Psoas muscle (tissue), 8 donors: ENCODE data around the gene CLK2. TPM values are rescaled to one million over a fixed set of nuclear protein-coding genes. Genes with fewer than 3 reads are reported as not detected.

ENCODE experiments used
- ATAC-seq, 4 donors: fragments of 200-7000 bp; cut with Tn5 transposase; one replicate each; pipeline ENCODE4 v1.9.1; 2020; ENCODE audit warnings: moderate library complexity in 3 of 4, mild to moderate bottlenecking in 2 of 4
- DNase-seq, 2 donors: peaks; one replicate each; pipeline ENCODE4 v3.0.0-alpha.2; 2020
- H3K27ac ChIP-seq: fragments of 200-600 bp; one replicate; pipeline ENCODE4 v1.8.0; 2022
- H3K27me3 ChIP-seq, 3 donors: fragments of 200-600 bp in 1 of 3; one replicate each; pipeline versions ENCODE4 v1.6.1 to v1.8.0; 2013 to 2022; ENCODE audit warnings: low read length in 2 of 3, mild to moderate bottlenecking in 2 of 3, moderate library complexity in 1 of 3; ENCODE audit not compliant: insufficient read depth in 3 of 3
- H3K36me3 ChIP-seq, 2 donors: fragments of 200-600 bp in 1 of 2; one replicate each; pipeline versions ENCODE4 v1.6.1 to v1.8.0; 2013 to 2022; ENCODE audit warnings: low read depth in 1 of 2, mild to moderate bottlenecking in 1 of 2, moderate library complexity in 1 of 2; ENCODE audit not compliant: insufficient read depth in 1 of 2
- H3K4me1 ChIP-seq: fragments of 200-600 bp; one replicate; pipeline ENCODE4 v1.8.0; 2022
- H3K4me3 ChIP-seq: fragments of 200-600 bp; one replicate; pipeline ENCODE4 v1.8.0; 2022; ENCODE audit warnings: mild to moderate bottlenecking
- H3K9me3 ChIP-seq: fragments of 200-600 bp; one replicate; pipeline ENCODE4 v1.8.0; 2022
- WGBS, 3 donors: extraction: QIAGEN DNeasy Blood & Tissue Kit; methylation state at CpG; one replicate each; pipeline versions ENCODE4 v1.1.6 to v1.1.7; 2013; 5-methylcytosine and 5-hydroxymethylcytosine counted together
- intact Hi-C, 2 donors: fragments of 100-400 bp; cut with DNase I; formaldehyde crosslinking; loops; one replicate each; pipeline versions ENCODE4 v1.11.0 to v1.14.2; 2022
- long read RNA-seq, 2 donors: library from polyadenylated mRNA; unstranded; transcript quantifications; one replicate each; pipeline ENCODE4 v2.0.0, GENCODE V29; 2021
- polyA plus RNA-seq, 3 donors: library from polyadenylated mRNA; stranded (reverse); fragments of 200-250 nt; gene quantifications; one replicate each; pipeline ENCODE4 v1.2.3, GENCODE V29; 2013
- total RNA-seq, 4 donors: library from RNA; stranded (reverse); fragmentation: NEBNext Ultra II Directional in 2 of 4; extraction: Animal tissue kit (Norgen Biotek cat#: 25700) in 2 of 4; gene quantifications; one replicate each; pipeline versions ENCODE4 v1.2.1 to v1.2.4, GENCODE V29; 2021 to 2023
- TF ChIP-seq, protein P1 (sequence below): fragments of 200-600 bp; IDR thresholded peaks from one replicate; pipeline ENCODE4 v1.8.0; 2022; ENCODE audit warnings: antibody characterized with exemption
- donor health status: healthy with polysubstance abuse.
- donor health status: DM: no; HTN: no; CAD: no; lungs with moderate emphysema.
- donor health status: Bipolar disorder and iron deficiency.
- donor health status: healthy.
- donor health status: DM: yes; HTN: yes; CAD: no.
- donor health status: DM: no; HTN: no; CAD: no.
- donor health status: DM: no; HTN: no; CAD: no.
- donor health status: DM: yes; HTN: yes; CAD: no.

The CLK2 gene
- total RNA-seq, result 10 to 100 TPM; 11.7 to 28.5 (median 22.7) TPM
- 10 to 100 TPM; 15.2 to 20.9 (median 15.3) TPM for polyA plus RNA-seq
- long read RNA-seq, donor 1, transcript CLK2-203 (13 exons, 2,166 nt), result major isoform, 10 of 21 reads
- long read RNA-seq, donor 1, partial matches to known transcripts, result 5 of 21 reads
- long read RNA-seq, donor 1, other reads (novel, unspliced or antisense), result 5 of 21 reads
- long read RNA-seq, donor 2, transcript CLK2-203 (13 exons, 2,166 nt), result major isoform, 13 of 41 reads
- long read RNA-seq, donor 2, transcript CLK2-202 (13 exons, 1,934 nt), result minor isoform, 6 of 41 reads
- long read RNA-seq, donor 2, partial matches to known transcripts, result 4 of 41 reads
- long read RNA-seq, donor 2, other reads (novel, unspliced or antisense), result 14 of 41 reads

DNA sequence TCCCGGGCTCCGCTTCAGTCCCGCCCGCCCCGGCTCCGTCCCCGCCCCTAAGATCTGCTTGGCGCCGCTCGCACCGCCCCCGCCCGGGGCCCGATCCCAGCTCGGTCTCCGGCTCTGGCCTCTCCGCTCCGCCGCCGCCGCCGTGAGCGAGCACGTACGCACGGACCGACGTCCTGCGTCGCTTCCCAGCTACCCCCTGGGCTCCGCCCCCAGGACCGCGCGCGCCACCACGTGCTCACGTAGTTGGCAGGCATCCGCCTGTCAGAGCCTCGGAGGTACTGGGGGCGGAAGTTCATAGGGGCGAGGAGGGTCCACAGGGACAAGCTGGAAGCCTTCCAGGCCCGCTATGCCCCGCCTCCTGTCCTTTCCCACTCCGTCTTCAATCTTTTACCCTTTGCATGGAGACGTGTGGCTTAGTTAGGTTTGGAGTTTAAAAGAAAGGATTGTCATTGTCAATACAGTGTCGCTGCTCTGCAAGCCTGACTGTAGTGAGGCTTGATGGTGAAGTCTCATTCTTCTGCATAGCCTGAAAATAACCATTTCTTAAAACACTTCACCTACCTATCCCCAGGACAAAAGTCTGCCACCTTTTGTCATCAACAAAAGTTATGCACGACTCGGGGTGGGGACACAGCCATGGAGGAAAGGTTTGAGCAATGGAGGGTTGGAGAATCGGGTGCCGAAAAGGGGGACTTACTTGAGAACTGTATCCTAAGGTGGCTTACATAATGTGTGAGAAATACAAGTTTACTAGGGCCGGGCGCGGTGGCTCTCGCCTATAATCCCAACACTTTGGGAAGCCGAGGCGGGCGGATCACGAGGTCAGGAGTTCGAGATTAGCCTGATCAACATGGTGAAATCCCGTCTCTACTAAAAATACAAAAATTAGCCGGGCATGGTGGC lies at the start of gene CLK2:
Gene CLK2 (minus strand): TSS at position 162 of the 903 bp plus-strand sequence. CDS start 2,527 bp downstream, outside the sequence.
- ATAC-seq, result peak; percentile 91 to 93 (median 92)
- TF ChIP-seq, protein P1, sequence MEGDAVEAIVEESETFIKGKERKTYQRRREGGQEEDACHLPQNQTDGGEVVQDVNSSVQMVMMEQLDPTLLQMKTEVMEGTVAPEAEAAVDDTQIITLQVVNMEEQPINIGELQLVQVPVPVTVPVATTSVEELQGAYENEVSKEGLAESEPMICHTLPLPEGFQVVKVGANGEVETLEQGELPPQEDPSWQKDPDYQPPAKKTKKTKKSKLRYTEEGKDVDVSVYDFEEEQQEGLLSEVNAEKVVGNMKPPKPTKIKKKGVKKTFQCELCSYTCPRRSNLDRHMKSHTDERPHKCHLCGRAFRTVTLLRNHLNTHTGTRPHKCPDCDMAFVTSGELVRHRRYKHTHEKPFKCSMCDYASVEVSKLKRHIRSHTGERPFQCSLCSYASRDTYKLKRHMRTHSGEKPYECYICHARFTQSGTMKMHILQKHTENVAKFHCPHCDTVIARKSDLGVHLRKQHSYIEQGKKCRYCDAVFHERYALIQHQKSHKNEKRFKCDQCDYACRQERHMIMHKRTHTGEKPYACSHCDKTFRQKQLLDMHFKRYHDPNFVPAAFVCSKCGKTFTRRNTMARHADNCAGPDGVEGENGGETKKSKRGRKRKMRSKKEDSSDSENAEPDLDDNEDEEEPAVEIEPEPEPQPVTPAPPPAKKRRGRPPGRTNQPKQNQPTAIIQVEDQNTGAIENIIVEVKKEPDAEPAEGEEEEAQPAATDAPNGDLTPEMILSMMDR, result no peak
- intact Hi-C loops, result loop anchor here in 1 of 2 donors (5.0 kb wide), 1 partner anchor 34 kb away; the partner anchor contains the start of gene FDPS
- peaks cover 34% of the 10 kb centered on the region for H3K4me1 ChIP-seq
- H3K27ac ChIP-seq, result peak within 1 kb of the TSS; percentile 96
- no peaks in the 10 kb centered on the region for H3K9me3 ChIP-seq
- H3K4me3 ChIP-seq, result peak within 1 kb of the TSS; percentile 93
- no peaks in the 10 kb centered on the region for H3K27me3 ChIP-seq
- DNase-seq, result peak; percentile 97 to 98
- peaks cover 4 to 29% of the 10 kb centered on the region in 2 donors for H3K36me3 ChIP-seq
- WGBS, 3 donors, result 11 to 23% (median 16%) methylated on average over 34 to 61 of the region's 61 CpGs

DNA sequence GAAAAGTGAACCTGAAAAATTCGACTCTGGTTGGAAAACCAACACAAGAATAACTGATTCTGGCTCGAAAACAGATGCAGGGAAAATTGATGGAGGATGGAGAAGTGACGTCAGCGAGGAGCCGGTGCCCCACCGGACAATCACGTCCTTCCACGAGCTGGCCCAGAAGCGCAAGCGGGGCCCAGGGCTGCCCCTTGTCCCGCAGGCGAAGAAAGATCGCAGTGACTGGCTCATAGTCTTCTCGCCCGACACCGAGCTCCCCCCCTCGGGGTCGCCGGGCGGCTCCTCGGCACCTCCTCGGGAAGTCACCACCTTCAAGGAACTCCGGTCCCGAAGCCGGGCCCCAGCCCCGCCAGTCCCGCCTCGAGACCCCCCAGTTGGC lies 49.3 kb upstream of the CLK2 start:
- Histone ChIP-seq H3K27me3 (no peaks in the 10 kb centered on the region), H3K4me1 (peaks cover 24% of the 10 kb centered on the region), H3K9me3 (no peaks in the 10 kb centered on the region), H3K36me3 (peaks cover 0 to 30% of the 10 kb centered on the region in 2 donors), H3K4me3 (peak overlapping the region; percentile 96), H3K27ac (peak overlapping the region; percentile 82)
- WGBS, 3 donors, result 3 to 7% (median 6%) methylated on average over 22 to 28 of the region's 28 CpGs
- DNase-seq (peak in 1 of 2 donors; percentile 62), ATAC-seq (no peak)
- TF ChIP-seq, protein P1, result no peak
- intact Hi-C loops, result loop anchor here (2.0 to 10.0 kb wide), 5 partner anchors 45 to 272 kb away; partner anchors contain the start of gene HCN3 (in 2 of the 2)

- intact Hi-C loops, result loop anchor here (2.0 to 10.0 kb wide), 5 partner anchors 45 to 273 kb away; partner anchors contain the start of gene HCN3 (in 2 of the 2)
- H3K27me3 ChIP-seq, result no peaks in the 10 kb centered on the region
- TF ChIP-seq, protein P1, result no peak
- peaks cover 0 to 28% of the 10 kb centered on the region in 2 donors for H3K36me3 ChIP-seq
- H3K9me3 ChIP-seq, result no peaks in the 10 kb centered on the region
- peaks cover 24% of the 10 kb centered on the region for H3K4me1 ChIP-seq
- ATAC-seq (no peak), DNase-seq (no peak)
- 33 to 36% (median 34%) methylated on average over 27 of the region's 27 CpGs for WGBS, 3 donors
- peak overlapping the region; percentile 82 for H3K27ac ChIP-seq
- peak overlapping the region; percentile 96 for H3K4me3 ChIP-seq
Measured at GRCh38 chr1:155321639-155322503, 48.6 kb upstream of the CLK2 start.
